NOMO-1 (cell line): ENCODE results near the gene SRGAP3.

Experiments
- DNase-seq, 2 experiments: peaks; one replicate each; lab custom pipeline; 2025; ENCODE audit not compliant: unreplicated experiment in 2 of 2; lab: John Stamatoyannopoulos, UW

Gene SRGAP3

GRCh38 chr3:9121366-9122001 is 128.0 kb downstream of the SRGAP3 start:
- DNase-seq, result no peak

GRCh38 chr3:9119331-9119730 is 130.1 kb downstream of the SRGAP3 start:
- no peak for DNase-seq

- no peak for DNase-seq
Measured at GRCh38 chr3:9118222-9118621, 131.2 kb downstream of the SRGAP3 start.

GRCh38 chr3:9117220-9117619 is 132.2 kb downstream of the SRGAP3 start:
- no peak for DNase-seq

GRCh38 chr3:9116336-9116735 is 133.1 kb downstream of the SRGAP3 start:
- DNase-seq, result no peak

GRCh38 chr3:9115336-9115735 is 134.1 kb downstream of the SRGAP3 start:
- no peak for DNase-seq

GRCh38 chr3:9113040-9113439 is 136.4 kb downstream of the SRGAP3 start:
- no peak for DNase-seq

GRCh38 chr3:9111866-9112265 is 137.6 kb downstream of the SRGAP3 start:
- no peak for DNase-seq

GRCh38 chr3:9111417-9111816 is 138.0 kb downstream of the SRGAP3 start:
- DNase-seq, result no peak

- no peak for DNase-seq
Measured at GRCh38 chr3:9110802-9111201, 138.6 kb downstream of the SRGAP3 start.

- no peak for DNase-seq
Measured at GRCh38 chr3:9110316-9110715, 139.1 kb downstream of the SRGAP3 start.

GRCh38 chr3:9109568-9109914 is 139.9 kb downstream of the SRGAP3 start:
- DNase-seq, result no peak

- DNase-seq, result no peak
Measured at GRCh38 chr3:9108876-9109567, 140.4 kb downstream of the SRGAP3 start.

- DNase-seq, result no peak
Measured at GRCh38 chr3:9107738-9108137, 141.7 kb downstream of the SRGAP3 start.

GRCh38 chr3:9105421-9105820 is 144.0 kb downstream of the SRGAP3 start:
- no peak for DNase-seq

- DNase-seq, result no peak
Measured at GRCh38 chr3:9104121-9104520, 145.3 kb downstream of the SRGAP3 start.

- DNase-seq, result no peak
Measured at GRCh38 chr3:9102240-9102981, 147.0 kb downstream of the SRGAP3 start.

- no peak for DNase-seq
Measured at GRCh38 chr3:9101286-9101685, 148.2 kb downstream of the SRGAP3 start.

GRCh38 chr3:9100513-9100894 is 148.9 kb downstream of the SRGAP3 start:
- peak in 1 of 2 experiments; percentile 2 for DNase-seq

GRCh38 chr3:9099702-9100512 is 149.5 kb downstream of the SRGAP3 start:
- no peak for DNase-seq
